Epithelial cell of esophagus (primary cell): ENCODE measurements around the gene PTK7.

Source experiments
- DNase-seq: peaks from one replicate; pipeline ENCODE4 v3.0.0; 2010; ENCODE audit warnings: low read depth
- H3K4me3 ChIP-seq: 2 replicates; pipeline ENCODE4 v1.5.1; 2011; ENCODE audit warnings: mild to moderate bottlenecking, low read length, control low read depth
- CTCF ChIP-seq: IDR thresholded peaks from 2 replicates; pipeline ENCODE4 v1.5.1; 2011; ENCODE audit warnings: low read depth, mild to moderate bottlenecking, low read length, control low read depth, inconsistent platforms; ENCODE audit not compliant: insufficient read depth; ENCODE audit errors: missing control alignments

Gene PTK7

GRCh38 chr6:43088654-43089056 is 12.5 kb downstream of the PTK7 start:
- no peak overlapping the region for H3K4me3 ChIP-seq
- no peak for TF ChIP-seq CTCF
- peak; percentile 97 for DNase-seq

GRCh38 chr6:43089467-43089866 is 13.4 kb downstream of the PTK7 start:
- DNase-seq: no peak

GRCh38 chr6:43089874-43090558 is 13.9 kb downstream of the PTK7 start:
- DNase-seq: no peak

More at GRCh38 chr6:43089467-43089866, 13.4 kb downstream of the PTK7 start:
- TF ChIP-seq CTCF: no peak
- no peak overlapping the region for H3K4me3 ChIP-seq

GRCh38 chr6:43090559-43090956 is 14.4 kb downstream of the PTK7 start:
- no peak for TF ChIP-seq CTCF
- DNase-seq: no peak
- no peak overlapping the region for H3K4me3 ChIP-seq

More at GRCh38 chr6:43089874-43090558, 13.9 kb downstream of the PTK7 start:
- TF ChIP-seq CTCF: no peak
- H3K4me3 ChIP-seq: no peak overlapping the region

GRCh38 chr6:43091020-43091419 is 14.9 kb downstream of the PTK7 start:
- TF ChIP-seq CTCF: no peak
- no peak overlapping the region for H3K4me3 ChIP-seq
- no peak for DNase-seq

GRCh38 chr6:43091436-43091991 is 15.4 kb downstream of the PTK7 start:
- no peak for TF ChIP-seq CTCF
- no peak overlapping the region for H3K4me3 ChIP-seq
- DNase-seq: no peak

- DNase-seq: no peak
- TF ChIP-seq CTCF: no peak
- H3K4me3 ChIP-seq: no peak overlapping the region
Observed at GRCh38 chr6:43092635-43093034, 16.5 kb downstream of the PTK7 start.
